IPS-18c (cell line): Measurements from ENCODE around the gene MMP26.
"Not testable (repeated sequence)": the region's sequence is repeated elsewhere in the genome, so short reads cannot be mapped to it uniquely, and the experiment has no call there.

Experiments used
- H3K4me3 ChIP-seq: 2 replicates; pipeline ENCODE4 v1.7.0; 2013; ENCODE audit warnings: low read depth, mild to moderate bottlenecking, low read length, moderate library complexity; ENCODE audit not compliant: insufficient read depth
- H3K9me3 ChIP-seq: one replicate; pipeline ENCODE4 v1.6.1; 2013; ENCODE audit warnings: mild to moderate bottlenecking, low read length, moderate library complexity; ENCODE audit not compliant: control insufficient read depth, insufficient read depth

MMP26 gene

DNA sequence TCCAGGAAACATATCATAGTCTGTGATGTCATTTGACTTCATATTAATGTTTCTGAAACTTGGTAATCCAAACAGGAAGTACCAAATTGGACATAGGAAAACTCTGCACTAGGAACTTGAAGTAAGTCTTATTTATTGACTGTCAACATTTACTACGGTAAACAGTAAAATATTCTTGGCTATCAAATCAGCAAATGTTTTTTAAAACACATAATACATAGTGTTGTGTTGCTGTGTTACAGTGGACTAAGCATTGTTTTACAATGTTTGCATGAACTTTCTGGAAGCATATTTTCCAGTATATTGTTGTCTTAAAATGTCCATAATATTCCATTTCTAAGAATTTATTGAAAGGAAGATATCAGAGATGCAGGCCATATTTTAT is 4.2 kb upstream of the MMP26 start:
- no peaks in the 10 kb centered on the region for H3K9me3 ChIP-seq
- H3K4me3 ChIP-seq = no peak overlapping the region

DNA sequence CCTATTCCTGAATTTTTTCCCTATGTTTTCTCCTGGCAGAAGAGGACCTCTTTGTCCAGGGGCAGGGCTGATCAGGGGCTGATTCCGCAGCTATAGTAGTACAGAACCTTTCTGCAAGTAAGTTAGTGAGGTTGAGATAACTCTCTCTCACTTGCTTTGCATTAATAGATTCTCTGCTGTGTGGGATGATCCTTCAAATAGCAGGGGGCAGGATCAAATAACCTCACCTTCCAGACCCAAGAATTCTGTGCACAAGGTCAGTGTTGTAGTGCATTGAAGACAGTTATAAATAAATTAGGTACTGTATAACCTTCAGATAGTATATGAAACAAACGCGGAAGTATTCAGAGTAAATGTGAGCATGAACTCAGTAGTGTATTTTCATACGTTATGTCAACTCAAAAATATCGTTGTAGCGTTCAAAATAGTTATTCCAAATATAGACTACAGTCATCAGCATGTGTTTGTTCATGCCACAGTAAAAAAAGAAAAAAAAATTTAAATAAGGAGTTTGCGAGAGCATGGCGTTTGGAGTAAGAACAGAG is 278 bp downstream of the MMP26 start:
- no peaks in the 10 kb centered on the region for H3K9me3 ChIP-seq
- no peak overlapping the region for H3K4me3 ChIP-seq

GRCh38 chr11:4713241-4713640 is 8.7 kb downstream of the MMP26 start:
- no peaks in the 10 kb centered on the region for H3K9me3 ChIP-seq
- no peak overlapping the region for H3K4me3 ChIP-seq

DNA sequence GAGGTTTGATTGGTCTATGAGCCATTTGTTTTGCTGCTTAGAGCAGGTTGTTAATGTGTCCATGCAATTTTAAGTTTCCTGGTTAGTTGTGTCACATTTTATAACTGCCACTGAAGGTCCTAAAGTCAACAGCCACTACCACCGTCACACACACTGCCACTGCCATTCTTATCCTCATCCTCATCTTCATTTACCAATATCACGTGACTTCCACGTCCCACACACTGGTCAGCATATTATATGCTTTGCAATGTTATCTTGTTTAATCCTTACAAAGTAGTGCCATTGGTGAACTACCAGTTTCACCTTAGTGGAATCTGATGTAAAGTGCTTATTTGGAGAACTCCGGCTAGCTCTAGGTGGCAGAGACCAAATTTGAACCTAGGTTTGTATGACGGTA is 9.7 kb downstream of the MMP26 start:
- Histone ChIP-seq H3K4me3 (no peak overlapping the region), H3K9me3 (no peaks in the 10 kb centered on the region)

DNA sequence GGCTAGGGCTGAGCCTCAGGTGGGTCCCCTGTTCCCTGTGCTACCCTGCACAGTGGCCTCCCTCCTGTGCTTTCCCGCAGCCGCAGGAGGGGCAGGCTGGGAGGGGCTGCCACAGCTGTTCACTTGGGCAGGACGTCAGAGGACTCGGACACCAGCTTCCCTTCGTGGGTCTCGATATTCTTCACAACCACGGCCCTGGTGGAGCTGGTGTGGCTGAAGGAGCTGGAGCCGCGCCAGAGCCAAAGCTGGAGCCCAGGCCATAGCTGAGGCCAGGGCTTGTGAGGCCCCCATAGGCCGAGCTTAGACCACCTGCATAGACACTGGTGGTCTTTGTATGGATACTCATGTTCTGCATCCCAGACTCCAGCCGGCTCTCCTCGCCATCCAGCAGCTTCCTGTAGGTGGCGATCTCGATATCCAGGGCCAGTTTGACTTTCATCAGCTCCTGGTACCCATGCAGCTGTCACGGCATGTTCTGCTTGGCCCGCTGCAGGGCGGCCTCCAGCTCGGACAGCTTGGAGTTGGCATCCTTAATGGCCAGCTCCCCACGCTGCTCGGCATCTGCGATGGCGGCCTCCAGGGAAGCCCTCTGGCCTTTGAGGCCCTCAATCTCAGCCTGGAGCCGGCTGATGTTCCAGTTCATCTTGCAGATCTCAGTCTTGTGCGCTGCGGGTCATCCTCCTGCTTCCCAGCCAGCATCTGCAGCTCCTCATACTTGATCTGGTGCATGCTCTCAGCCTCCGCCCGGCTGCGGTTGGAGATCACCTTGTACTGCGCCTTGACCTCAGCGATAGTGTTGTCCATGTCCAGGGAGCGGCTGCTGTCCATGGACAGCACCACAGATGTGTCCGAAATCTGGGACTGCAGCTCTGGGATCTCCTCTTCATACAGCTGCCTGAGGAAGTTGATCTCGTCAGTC is 18.3 kb downstream of the MMP26 start:
- not testable (repeated sequence) for H3K9me3 ChIP-seq, H3K4me3 ChIP-seq

DNA sequence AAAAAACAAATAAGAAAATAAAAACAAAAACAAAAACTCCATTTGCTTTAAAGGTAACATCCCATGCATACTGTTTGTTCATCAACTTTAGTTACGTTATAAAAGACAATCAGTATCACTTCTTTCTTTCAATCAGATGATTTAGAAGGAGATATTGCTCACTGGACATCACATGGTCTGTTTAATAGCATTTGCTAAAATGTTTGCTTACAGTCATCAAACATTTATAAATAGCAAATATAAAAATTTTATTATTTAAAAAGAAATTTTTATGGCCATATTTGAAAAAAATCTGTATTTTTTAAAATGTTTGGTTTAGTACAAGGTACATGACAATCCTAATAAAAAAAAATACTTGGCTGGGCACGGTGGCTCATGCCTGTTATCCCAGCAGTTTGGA is 22.6 kb downstream of the MMP26 start:
- no peak overlapping the region for H3K4me3 ChIP-seq
- H3K9me3 ChIP-seq = no peaks in the 10 kb centered on the region

DNA sequence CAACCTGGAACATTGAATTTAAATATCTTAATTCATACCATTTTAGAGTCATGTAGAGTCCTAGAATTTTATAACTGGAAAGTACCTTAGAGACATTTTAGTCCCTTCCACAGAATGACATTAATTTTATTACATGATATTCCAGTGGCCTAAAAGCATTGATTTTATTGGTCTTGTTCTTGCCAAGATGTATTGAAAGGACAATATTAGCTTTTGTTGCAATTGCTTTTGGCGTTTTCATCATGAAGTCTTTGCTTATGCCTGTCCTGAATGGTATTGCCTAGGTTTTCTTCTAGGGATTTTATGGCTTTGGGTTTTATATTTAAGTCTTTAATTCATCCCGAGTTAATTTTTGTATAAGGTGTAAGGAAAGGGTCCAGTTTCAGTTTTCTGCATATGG is 36.2 kb downstream of the MMP26 start:
- H3K9me3 ChIP-seq = no peaks in the 10 kb centered on the region
- no peak overlapping the region for H3K4me3 ChIP-seq

DNA sequence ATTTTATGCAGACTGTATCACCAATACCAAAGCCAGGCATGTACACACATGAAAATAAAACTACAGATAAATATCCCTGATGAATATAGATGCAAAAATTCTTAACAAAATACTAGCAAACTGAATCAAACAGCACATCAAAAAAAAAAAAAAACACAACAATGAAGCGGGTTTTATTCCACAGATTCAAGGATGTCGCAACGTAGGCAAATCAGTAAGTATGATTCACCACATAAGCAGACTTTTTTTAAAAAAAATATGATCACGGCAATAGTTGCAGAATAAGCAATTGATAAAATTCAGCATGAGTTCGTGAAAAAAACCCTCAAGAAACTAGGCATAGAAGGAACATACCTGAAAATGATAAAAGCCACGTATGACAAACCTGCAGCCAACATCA is 43.9 kb downstream of the MMP26 start:
- H3K9me3 ChIP-seq = no peaks in the 10 kb centered on the region
- H3K4me3 ChIP-seq = no peak overlapping the region

DNA sequence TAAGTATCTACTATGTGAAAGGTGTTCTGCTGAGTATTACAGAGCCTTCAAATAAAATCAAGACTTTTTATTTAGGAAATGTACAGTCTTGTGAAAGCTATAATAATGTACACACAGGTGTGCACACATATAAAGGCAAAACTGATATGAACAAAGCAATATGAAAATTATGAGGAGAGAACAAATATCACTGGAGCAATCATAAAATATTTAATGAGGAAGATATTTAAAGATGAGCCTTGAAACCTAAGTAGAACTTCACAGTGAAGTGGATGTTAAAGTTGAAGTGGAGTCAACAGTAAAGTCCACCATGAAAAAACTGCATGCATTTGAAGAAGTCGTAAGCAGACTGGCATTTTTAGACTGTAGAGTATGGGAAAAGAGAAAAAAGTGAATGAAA is 46.6 kb downstream of the MMP26 start:
- no peak overlapping the region for H3K4me3 ChIP-seq
- H3K9me3 ChIP-seq = no peaks in the 10 kb centered on the region
